Head of caudate nucleus (tissue), 42 donors: Measurements from ENCODE around the gene ZNF182.
A peak's percentile ranks its signal among the peaks of the same experiment; 100 is the strongest.
"Not testable (repeated sequence)": the region's sequence is repeated elsewhere in the genome, so short reads cannot be mapped to it uniquely, and the experiment has no call there.

ENCODE experiments used
- DNase-seq, 42 donors: peaks; one replicate each; pipeline versions ENCODE4 v3.0.0 to v3.0.0-alpha.2; 2020 to 2021; ENCODE audit warnings: mixed read lengths in 7 of 42
- intact Hi-C: fragments of 100-400 bp; cut with DNase I; formaldehyde crosslinking; loops from one replicate; pipeline ENCODE4 v1.15.0; 2022

ZNF182 gene

DNA sequence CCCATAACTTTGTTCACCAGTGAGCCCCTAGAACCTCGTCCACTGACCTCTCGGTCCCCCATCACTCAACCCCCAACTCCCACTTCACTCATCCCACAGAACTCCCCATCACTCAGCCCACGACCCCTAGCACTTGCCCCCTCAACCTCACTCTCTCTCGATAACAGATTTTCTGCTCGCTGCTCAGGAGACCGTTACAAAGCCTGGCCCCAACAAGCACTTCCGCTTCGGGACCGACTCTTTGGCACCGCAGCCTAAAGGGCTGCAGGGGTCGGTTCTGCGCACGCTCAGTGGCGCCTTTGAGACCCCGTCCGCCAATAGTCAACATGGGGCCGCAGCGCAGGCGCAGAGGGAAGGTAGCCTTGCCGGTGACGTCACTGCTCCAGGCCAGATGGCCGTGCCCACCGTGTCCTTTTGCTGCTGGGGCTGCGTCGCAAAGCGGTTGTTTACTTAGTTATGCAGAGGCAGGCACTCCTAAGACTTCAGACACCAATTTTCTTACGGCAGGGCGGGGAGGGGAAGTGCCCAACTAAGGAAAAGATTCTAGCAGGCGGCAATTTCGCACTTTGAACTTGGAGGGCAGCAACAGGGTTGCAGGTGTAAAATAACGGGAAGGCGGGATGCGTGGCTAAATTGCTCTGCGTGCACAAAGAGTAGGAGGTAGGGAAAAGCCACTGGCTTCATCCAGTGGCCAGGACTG lies at the start of gene ZNF182:
Gene ZNF182, minus strand, starts transcription at position 232 of the 700 bp plus-strand sequence. CDS start 1,380 bp downstream, outside the sequence.
- DNase-seq, result peak; percentile 72 to 98 (median 88)
- intact Hi-C loops, result no loop called here

DNA sequence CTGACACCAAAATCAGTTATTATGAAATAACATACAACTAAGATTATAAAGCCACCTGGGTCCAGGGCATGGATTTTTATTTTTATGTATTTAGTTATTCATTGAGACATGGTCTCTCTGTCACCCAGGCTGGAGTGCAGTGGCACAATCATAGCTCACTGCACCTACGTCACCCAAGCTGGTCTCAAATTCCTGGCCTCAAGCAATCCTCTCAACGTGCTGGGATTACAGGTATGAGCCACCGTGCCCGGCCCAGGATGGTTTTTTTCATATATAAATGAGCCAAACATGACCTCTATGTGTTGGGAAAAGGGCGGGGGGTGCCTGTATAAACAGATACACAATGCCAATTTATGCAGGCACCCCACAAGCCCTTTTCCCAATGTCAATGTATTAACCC lies 43.1 kb upstream of the ZNF182 start:
- intact Hi-C loops, result no loop called here
- DNase-seq, result no peak

DNA sequence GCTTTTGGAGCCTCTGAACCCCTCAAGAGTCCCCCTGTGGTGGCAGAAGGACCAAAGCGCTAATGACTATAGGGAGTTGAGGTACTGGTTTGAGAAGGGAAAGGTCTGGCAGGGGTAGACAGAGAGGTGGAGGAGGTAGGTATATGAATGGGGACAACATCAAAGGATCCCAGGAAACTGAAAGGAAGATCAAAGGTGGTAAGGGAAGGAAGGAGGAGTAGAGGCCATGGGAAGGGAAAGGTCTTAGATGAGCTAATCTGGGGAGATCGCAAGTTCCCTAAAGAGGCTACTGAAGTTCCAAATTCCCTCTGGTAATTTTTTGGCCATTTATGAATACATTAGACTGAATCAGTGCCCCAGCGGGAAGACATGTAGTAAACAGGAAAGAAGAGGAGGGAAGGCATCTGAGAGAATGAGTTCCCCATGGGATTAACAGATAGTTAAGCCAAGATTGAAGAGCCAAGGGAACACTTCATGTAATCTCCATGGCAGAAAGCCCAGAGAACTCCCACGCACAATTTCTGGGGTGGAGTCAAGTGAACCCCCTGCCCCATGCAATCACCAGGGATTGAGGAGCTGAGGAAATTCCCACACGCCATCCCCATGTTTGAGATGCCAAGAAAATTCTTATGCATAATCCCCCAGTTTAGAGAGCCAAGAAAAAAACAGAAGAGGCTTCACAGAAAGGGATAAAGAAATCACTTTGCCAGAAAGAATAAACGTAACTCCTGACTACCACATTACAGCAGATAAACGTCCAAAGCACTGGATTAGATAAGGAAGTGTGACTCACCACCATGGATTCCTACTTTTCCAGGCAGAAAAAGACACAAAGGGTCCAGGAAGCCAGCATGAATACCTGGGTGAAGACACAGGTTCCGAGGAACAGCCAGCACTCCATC lies 41.9 kb upstream of the ZNF182 start:
- intact Hi-C loops, result no loop called here
- no peak for DNase-seq

DNA sequence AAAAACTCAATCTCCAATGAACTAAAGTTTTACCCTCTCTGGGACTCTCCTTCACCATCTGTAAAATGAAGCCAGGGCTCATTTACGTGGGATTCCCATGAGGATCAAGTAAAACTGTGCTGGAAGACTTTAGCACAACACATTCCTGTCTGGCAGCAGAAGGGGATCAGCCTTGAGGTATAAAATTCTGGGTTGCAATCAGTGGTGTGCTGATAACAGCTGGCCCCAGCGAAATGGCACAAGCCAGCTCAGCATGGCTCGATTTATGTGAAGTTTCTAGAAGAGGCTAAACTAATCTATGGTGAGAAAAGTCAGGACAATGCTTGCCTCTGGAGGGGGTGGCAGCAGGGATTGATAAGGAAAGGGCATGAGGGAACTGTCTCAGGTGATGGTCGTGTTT lies 39.3 kb upstream of the ZNF182 start:
- DNase-seq, result no peak
- intact Hi-C loops, result no loop called here

DNA sequence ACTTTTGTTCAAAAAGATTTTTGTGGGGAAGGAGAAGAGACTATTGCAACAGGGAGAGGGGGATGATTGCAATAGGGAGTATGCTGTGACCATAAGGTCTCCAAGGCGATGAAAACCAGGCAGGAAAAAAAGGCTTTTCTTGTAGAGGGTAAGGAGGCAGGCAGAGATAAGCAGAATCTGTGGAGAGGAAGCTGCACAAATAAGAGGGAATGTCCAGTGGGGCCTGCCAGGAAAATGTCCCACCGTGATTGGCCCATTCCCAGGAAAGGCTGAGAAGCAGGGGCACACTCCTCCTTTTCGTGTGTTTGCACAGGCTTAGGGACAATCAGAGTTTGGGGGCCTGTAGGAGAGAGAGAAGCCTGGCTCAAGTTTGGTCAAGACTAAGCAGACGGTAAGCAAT lies 32.1 kb upstream of the ZNF182 start:
- intact Hi-C loops, result no loop called here
- DNase-seq, result no peak

DNA sequence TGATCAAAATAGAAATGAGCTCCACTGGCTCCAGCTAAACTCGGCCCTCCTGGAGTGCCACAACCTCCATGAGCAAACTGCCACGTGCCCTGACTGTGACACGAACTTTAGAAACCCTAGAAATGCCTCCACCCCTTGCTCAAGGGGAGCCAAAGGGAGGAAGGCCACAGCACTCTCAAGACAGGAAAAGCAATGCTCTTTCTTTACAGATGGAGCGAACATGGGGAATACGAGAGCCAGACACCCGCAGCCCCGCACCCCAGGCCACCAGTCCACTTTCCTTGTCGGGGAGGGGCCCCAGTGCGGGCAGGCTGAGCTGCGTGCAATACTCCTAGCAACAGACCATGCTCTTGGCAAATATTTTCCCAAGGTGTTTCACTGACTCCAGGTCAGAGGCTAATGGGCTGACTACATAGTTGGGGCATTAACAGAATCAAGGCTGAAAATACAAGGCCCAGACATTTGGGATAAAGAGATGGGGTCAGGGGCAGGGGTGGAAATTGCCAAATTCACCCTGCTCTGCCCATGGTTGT lies 26.9 kb upstream of the ZNF182 start:
- intact Hi-C loops, result not testable (repeated sequence)
- DNase-seq, result peak in 1 of 42 donors; percentile 2

DNA sequence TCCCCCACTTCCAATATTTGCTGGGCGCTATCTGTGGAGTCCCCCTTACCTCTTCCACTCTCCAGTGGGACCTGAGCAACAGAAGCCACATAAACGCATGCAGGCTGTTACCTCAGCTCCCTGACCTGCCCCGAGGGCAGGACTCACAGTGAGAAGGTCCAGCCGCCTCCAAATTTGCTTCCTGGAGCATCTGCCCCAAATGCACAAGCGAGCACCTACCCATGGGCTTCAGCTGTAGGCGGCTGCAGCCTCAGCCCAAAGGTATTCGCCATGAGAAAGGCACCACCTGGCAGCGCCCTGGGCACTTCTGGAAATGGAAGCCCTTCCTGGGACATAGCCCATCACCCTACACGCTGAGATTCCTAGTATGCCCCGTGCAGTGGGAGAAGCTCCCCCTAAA lies 26.4 kb upstream of the ZNF182 start:
- intact Hi-C loops, result no loop called here
- peak in 1 of 42 donors; percentile 43 for DNase-seq

DNA sequence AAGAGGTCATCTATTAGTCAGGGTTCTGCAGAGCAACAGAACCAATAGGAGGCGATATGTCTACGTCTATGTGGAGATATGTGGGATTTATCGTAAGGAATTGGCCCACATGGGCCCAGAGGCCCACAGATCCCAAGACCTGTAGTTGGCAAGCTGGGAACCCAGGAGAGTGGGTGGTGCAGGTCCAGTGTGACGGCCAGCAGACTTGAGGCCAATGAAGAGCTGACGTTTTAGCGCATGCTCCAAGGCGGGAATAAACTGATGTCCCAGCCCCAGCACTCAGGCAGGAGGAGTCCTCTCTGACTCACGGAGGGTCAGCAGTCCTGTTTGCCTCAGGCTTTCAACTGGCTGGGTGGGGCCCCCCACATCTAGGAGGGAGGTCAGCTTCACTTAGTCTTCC lies 24.3 kb upstream of the ZNF182 start:
- no peak for DNase-seq
- intact Hi-C loops, result loop anchor here (10.0 kb wide), 2 partner anchors 173 to 373 kb away; partner anchors contain the start of genes ELK1 and UXT

DNA sequence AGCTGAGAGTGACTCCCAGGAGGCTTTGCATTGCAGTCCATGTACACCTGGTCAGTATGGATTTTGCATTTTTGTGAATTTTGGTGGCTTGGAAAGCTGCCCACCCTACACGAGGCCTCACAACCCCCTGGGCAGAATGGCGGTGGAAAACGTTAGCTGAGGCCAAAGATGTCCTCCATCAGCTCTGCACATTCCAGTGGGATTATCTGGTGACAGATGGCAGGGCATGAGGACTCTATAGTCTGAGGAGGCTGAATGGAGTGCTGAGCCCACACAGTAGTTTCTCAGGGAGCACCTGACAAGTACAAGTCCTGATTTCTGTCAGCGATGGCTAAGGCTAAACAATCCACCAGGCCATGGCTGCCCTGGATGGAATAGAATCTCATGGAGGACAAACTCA lies 23.8 kb upstream of the ZNF182 start:
- not testable (repeated sequence) for DNase-seq
- intact Hi-C loops, result loop anchor here (10.0 kb wide), 2 partner anchors 173 to 373 kb away; partner anchors contain the start of genes ELK1 and UXT

DNA sequence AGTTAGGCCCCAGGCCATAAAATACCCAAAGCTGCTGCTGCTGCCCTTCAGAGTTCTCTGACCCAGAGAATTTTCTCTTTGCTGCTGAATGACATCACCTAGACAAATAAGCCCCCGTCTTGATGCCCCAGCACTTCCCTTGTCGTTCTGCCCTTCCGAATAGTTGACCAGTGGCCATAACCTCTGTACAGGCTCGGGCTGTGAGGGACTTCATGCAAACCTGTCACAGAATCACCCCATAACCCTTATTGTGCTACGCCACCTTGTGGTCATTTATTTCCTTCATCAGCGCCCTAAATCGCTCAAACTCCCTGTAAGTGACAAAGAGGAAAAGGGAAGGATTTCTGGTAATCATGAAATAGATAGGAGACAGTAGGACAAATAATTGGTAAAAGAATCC lies 21.8 kb upstream of the ZNF182 start:
- intact Hi-C loops, result loop anchor here (10.0 kb wide), 2 partner anchors 171 to 371 kb away; partner anchors contain the start of genes ELK1 and UXT
- peak in 32 of 42 donors; percentile 9 to 87 (median 52) for DNase-seq

DNA sequence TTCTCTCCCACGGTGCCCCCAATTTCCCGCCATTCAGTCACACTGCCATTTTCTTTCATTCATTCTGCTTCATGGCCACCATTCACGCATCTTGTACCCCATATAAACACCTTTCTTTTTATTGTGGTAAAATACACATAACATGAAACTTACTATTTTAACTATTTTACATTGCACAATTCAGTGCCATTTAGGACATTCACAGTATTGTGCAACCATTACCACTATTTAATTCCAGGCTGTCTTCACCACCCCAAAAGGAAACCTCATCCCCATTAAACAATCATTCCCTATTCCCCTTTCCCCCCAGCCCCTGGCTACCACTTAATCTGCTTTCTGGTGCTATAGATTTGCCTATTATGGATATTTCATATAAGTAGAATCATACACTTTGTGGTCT lies 18.9 kb upstream of the ZNF182 start:
- intact Hi-C loops, result loop anchor here (10.0 kb wide), 2 partner anchors 168 to 368 kb away; partner anchors contain the start of genes ELK1 and UXT
- DNase-seq, result no peak

DNA sequence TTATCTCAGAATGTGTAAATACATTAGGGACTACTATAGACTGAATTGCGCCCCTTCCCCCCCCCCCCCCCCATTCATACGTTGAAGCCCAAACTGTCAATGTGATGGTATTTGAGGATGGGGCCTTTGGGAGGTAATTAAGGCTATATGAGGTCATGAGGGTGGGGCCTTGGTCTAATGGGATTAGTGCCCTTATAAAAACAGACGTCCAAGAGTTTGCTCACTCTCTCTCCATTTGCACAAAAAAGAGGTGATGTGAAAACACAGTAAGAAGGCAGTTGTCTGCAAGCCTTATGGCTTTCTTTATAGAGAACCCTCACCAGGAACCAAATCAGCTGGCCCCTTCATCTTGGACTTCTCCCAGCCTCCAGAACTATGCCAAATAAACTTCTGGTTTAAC lies 18.3 kb upstream of the ZNF182 start:
- DNase-seq, result no peak
- intact Hi-C loops, result loop anchor here (10.0 kb wide), 2 partner anchors 167 to 367 kb away; partner anchors contain the start of genes ELK1 and UXT

DNA sequence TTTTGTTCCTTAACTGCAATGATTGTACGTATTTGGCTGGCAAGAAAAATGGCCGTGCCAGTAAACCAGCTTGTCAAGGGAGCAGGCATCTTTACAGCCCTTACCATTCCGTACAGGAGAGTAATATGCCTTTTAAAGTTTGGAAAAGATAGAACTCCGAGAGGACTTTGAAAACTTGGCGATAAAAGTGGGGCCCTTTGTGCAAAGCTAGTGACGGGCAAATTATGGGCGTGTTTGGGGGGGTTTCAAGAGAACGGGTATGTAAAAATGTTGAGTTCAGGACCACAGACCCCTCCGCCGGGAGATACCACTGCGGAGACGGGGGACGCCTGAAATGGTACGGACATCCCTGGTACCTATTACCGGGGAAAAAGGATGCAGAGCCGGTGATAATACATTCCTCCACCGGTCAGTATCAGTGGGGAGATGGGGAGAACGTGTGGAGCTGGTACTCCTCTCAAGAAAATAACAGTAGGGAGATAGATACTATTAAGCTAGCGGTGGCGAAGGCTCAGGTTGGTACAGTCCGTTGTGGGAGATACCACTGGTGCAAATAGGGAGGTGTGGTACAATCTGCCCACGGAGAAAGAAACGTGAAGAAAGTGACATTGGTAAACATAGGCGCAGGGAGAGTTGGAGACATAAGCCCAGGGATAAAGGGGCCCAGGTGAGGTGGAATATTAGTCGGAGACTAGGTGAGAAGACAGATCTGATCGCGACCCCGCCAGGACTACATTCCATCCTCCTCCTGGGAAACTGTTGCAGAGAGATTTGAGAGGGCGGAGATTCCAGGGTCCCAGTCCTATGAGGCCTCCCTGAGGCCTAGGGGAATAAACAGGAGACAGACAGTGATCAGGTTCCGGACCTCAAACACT lies 17.5 kb upstream of the ZNF182 start:
- DNase-seq, result peak in 41 of 42 donors; percentile 44 to 94 (median 76)
- intact Hi-C loops, result loop anchor here (10.0 kb wide), 2 partner anchors 166 to 366 kb away; partner anchors contain the start of genes ELK1 and UXT

DNA sequence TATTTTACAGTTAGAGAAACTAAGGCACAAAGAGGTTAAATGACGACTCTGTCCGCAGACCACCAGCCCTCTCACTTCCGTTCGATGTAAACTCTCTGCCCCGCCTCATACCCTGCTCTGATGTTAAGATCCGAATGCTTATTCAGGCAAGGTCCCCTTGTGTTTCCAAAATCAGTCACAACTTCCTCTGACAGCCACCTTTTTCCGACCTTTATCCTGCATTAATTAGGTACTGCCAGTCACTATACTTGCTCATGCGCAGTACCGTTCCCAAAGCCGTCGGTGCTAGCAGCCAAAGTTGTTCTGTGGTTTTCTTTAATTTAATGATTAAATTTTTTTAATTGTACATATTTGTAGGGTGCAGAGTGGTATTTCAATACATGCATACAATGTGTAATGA lies 16.7 kb upstream of the ZNF182 start:
- intact Hi-C loops, result loop anchor here (10.0 kb wide), 2 partner anchors 166 to 366 kb away; partner anchors contain the start of genes ELK1 and UXT
- DNase-seq, result peak in 3 of 42 donors; percentile 3 to 54 (median 18)

DNA sequence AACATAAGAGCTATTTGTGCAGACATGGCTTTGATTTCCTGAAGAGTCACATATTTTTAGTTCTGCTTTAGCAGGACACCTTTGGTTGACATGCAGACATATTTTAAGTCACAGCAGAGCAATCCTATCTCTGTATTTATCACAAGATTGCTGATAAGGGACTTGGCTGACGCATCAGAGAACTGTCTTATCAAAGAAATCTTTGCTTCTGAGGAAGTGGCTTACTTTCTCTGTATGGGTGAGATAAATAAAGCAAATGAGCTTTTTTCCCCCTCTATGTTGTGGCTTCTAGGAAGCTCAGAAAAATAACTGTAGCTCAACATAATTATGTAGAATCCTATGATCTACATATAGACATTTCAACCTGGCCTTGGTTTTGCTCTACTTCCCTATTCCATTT lies 16.1 kb upstream of the ZNF182 start:
- intact Hi-C loops, result loop anchor here (10.0 kb wide), 2 partner anchors 165 to 365 kb away; partner anchors contain the start of genes ELK1 and UXT
- not testable (repeated sequence) for DNase-seq

DNA sequence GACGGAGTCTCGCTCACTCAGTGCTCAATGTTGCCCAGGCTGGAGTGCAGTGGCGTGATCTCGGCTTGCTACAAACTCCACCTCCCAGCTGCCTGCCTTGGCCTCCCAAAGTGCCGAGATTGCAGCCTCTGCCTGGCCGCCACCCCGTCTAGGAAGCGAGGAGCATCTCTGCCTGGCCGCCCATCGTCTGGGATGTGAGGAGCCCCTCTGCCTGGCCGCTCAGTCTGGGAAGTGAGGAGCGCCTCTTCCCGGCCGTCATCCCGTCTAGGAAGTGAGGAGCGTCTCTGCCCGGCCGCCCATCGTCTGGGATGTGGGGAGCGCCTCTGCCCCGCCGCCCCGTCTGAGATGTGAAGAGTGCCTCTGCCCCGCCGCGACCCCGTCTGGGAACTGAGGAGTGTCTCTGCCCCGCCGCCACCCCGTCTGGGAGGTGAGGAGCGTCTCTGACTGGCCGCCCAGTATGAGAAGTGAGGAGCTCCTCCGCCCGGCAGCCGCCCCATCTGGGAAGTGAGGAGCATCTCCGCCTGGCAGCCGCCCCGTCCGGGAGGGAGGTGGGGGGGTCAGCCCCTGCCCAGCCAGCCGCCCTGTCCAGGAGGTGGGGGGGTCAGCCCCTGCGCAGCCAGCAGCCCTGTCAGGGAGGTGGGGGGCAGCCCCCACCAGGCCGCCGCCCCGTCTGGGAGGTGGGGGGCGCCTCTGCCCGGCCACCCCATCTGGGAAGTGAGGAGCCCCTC lies 13.0 kb upstream of the ZNF182 start:
- DNase-seq, intact Hi-C loops: not testable (repeated sequence)

DNA sequence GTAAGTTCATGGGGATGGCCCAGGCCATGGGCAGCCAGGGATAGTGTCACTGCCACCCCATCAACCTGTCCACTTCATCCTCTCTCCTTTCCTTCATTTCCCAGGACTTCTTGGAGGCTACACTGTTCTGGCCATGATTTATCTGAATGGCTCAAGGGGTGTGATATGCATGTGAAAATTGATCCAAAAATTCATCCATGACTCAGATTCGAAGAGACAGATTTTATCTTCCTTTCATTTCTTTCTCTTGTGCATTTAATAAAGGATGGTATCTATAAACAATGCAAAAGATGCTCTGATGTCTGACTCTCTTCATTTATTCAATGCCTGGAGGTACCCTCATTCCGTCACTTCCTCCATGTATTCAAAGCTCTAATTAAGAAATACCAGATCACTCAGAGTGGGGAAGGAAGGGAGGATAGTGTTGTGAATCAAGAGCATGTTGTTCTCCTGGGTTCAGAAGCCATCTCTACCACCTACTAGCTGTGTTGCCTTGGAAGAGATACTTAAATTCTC lies 5.7 kb upstream of the ZNF182 start:
- DNase-seq, intact Hi-C loops: not testable (repeated sequence)
